Panc1 (cell line): ENCODE data around the gene BTBD2. TPM values are rescaled to one million over a fixed set of nuclear protein-coding genes. Genes with fewer than 3 reads are reported as not detected.

Experiments
- ATAC-seq: fragments of 200-7000 bp; cut with Tn5 transposase; 2 replicates; pipeline ENCODE4 v1.9.1; 2020; ENCODE audit warnings: mild to moderate bottlenecking, moderate library complexity
- BruUV-seq: library from RNA; stranded (reverse); fragments of 400-500 nt; replicated peaks from 2 replicates; lab custom pipeline; 2021; lab: Mats Ljungman, UMichigan
- CTCF ChIA-PET: fragments of 300-600 bp; sonication (Branson Sonifier 250); formaldehyde crosslinking; loops from one replicate; lab custom pipeline; 2022; ENCODE audit warnings: antibody characterized with exemption; lab: Charles Lee
- POLR2A ChIA-PET: fragments of 300-600 bp; sonication (Branson Sonifier 250); formaldehyde crosslinking; loops from one replicate; lab custom pipeline; 2022; ENCODE audit warnings: antibody characterized with exemption; lab: Charles Lee
- DNase-seq: peaks from one replicate; pipeline ENCODE4 v3.0.0-alpha.2; 2010; ENCODE audit warnings: low read depth, low spot score
- H3K27ac ChIP-seq: 2 replicates; pipeline ENCODE4 v1.5.1; 2011; ENCODE audit warnings: mild to moderate bottlenecking, low read length, inconsistent platforms
- H3K27me3 ChIP-seq: fragments of 200-500 bp; sonication (Bioruptor generic); 2 replicates; pipeline ENCODE4 v1.6.0; 2014; ENCODE audit warnings: low read length, inconsistent platforms; ENCODE audit not compliant: control insufficient read depth, insufficient read depth
- H3K36me3 ChIP-seq: fragments of 200-500 bp; sonication (Bioruptor generic); 2 replicates; pipeline ENCODE4 v1.5.1; 2014; ENCODE audit warnings: inconsistent platforms, mild to moderate bottlenecking, low read length, moderate library complexity; ENCODE audit not compliant: control insufficient read depth, insufficient read depth
- H3K4me1 ChIP-seq: 2 replicates; pipeline ENCODE4 v1.5.1; 2011; ENCODE audit warnings: inconsistent platforms, mild to moderate bottlenecking, low read length, moderate library complexity; ENCODE audit not compliant: control insufficient read depth, insufficient read depth
- H3K4me3 ChIP-seq, 2 experiments: 2 replicates each; pipeline ENCODE4 v1.5.1; 2011 to 2012; ENCODE audit warnings: low read depth in 2 of 2, low read length in 2 of 2, mild to moderate bottlenecking in 2 of 2, inconsistent platforms in 1 of 2, moderate library complexity in 1 of 2
- H3K9me3 ChIP-seq: fragments of 200-500 bp; sonication (Bioruptor generic); 2 replicates; pipeline ENCODE4 v1.5.1; 2014; ENCODE audit warnings: low read depth, mild to moderate bottlenecking, inconsistent platforms, low read length, moderate library complexity; ENCODE audit not compliant: control insufficient read depth, insufficient read depth
- CTCF ChIP-seq: fragments of 450-650 bp; IDR thresholded peaks from 2 replicates; pipeline ENCODE4 v1.5.1; 2017; ENCODE audit warnings: mild to moderate bottlenecking
- POLR2AphosphoS5 ChIP-seq: IDR thresholded peaks from 2 replicates; pipeline ENCODE4 v1.6.1; 2012; ENCODE audit warnings: mild to moderate bottlenecking, low read depth, low read length, moderate library complexity
- REST ChIP-seq, 2 experiments: IDR thresholded peaks; 2 replicates each; pipeline ENCODE4 v1.6.1; 2011 to 2012; ENCODE audit warnings: low read depth in 2 of 2, control low read depth in 1 of 2, low read length in 1 of 2, mild to moderate bottlenecking in 1 of 2, moderate library complexity in 1 of 2; ENCODE audit not compliant: insufficient read depth in 1 of 2
- SIN3A ChIP-seq: IDR thresholded peaks from 2 replicates; pipeline ENCODE4 v1.6.1; 2012; ENCODE audit warnings: low read depth, mild to moderate bottlenecking, low read length, moderate library complexity, borderline replicate concordance; ENCODE audit not compliant: insufficient read depth
- TCF7L2 ChIP-seq: IDR thresholded peaks from 2 replicates; pipeline ENCODE4 v1.6.1; 2011; ENCODE audit warnings: mild to moderate bottlenecking, low read depth, low read length, inconsistent platforms
- in situ Hi-C: cut with HindIII; loops from 2 replicates; pipeline ENCODE4 v1.10.0; 2016; ENCODE audit warnings: low sequenced_read_pairs, low pct_unique_long_range_greater_than_20kb
- intact Hi-C: fragments of 100-400 bp; cut with micrococcal nuclease; formaldehyde crosslinking; loops from one replicate; pipeline ENCODE4 v1.10.0; 2022; ENCODE audit not compliant: unreplicated experiment
- total RNA-seq: library from RNA; stranded (reverse); gene quantifications from one replicate; pipeline ENCODE4 v1.2.1, GENCODE V29; 2021; ENCODE audit not compliant: unreplicated experiment

Gene BTBD2
- total RNA-seq, 1 experiment from 2014 or later: 59.6 TPM

GRCh38 chr19:2062389-2062729, 46.8 kb upstream of the BTBD2 start:
- intact Hi-C loops (no loop called here), in situ Hi-C loops (no loop called here)
- ChIA-PET POLR2A (interaction anchor here (0.5 kb wide), 1 partner anchor 96 kb away, joined by 4 read pairs; no protein-coding TSS in a partner anchor), CTCF (interaction anchor here (0.9 kb wide), 1 partner anchor 46 kb away, joined by 3 read pairs; no protein-coding TSS in a partner anchor)
- Histone ChIP-seq H3K4me3 (peak overlapping the region; percentile 47 to 52; a peak in 3 of 4 replicates), H3K4me1 (peaks cover 43% of the 10 kb centered on the region), H3K27ac (peak overlapping the region; percentile 86), H3K9me3 (no peaks in the 10 kb centered on the region), H3K27me3 (no peaks in the 10 kb centered on the region), H3K36me3 (no peaks in the 10 kb centered on the region)
- no peak for DNase-seq
- no TSS peak for BruUV-seq
- TF ChIP-seq POLR2AphosphoS5: no peak
- TF ChIP-seq SIN3A: no peak
- no peak for TF ChIP-seq REST (IDR thresholded peaks at IDR 0.05; ENCODE audit: insufficient read depth in 1 of 2, low read depth in 2 of 2, low read length in 1 of 2)
- TF ChIP-seq CTCF: no peak
- TF ChIP-seq TCF7L2: no peak
- no peak for ATAC-seq

DNA sequence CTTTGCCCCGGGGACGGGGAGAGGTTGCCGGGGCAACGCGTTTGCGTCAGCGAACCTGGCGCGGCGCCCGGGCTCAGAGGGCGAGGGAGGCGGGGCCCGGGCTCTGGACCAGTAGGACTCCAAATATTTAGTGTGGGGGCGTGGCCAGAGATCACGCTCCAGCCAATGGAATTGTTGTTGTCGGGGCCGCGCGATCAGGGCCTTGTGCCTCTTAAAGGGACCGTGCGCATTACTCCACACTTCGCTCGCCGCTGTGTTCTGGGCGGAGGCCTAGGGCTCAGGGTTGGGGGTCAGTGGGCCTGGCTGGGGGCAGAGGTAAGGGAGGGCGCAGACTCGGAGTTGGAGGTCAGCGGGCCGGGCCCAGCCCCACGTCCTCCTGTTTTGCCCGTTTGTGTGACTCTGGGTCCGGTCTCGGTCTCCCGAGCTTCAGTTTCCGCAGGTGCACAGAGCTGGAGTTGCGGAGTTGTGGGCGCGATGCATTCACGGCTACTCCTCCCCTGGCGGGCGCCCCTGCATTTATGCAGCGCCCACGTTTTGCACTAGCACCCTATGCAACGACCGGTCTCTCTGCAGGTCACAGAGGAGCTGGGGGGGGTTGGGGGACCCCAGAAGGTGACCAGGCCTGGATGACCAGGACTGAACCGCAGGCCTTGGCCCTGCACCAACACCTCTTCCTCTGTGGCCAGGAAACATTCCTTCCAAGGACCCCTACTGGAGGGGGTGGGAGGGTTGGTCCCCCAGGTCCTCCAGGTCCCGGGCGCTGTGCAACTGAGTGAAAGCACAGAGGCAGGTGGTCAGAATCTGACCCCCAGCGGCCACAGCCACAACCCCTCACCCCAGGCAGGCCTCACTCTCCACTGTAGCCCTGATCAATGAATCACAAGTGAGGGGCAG, 46.2 kb upstream of the BTBD2 start:
- DNase-seq (peak; percentile 67), ATAC-seq (peak; percentile 82)
- in situ Hi-C loops (no loop called here), intact Hi-C loops (no loop called here)
- POLR2A ChIA-PET: interaction anchor here (0.5 kb wide), 1 partner anchor 96 kb away, joined by 4 read pairs; no protein-coding TSS in a partner anchor
- CTCF ChIA-PET: interaction anchor here (0.9 kb wide), 1 partner anchor 46 kb away, joined by 3 read pairs; no protein-coding TSS in a partner anchor
- H3K4me3 ChIP-seq: peak overlapping the region; percentile 47 to 52
- TF ChIP-seq REST (IDR thresholded peaks at IDR 0.05; ENCODE audit: insufficient read depth in 1 of 2, low read depth in 2 of 2, low read length in 1 of 2) (no peak), POLR2AphosphoS5 (0 out of 2 replicates have a peak, but pooled peaks have one; percentile 44)
- H3K27ac ChIP-seq: peak overlapping the region; percentile 86
- no peaks in the 10 kb centered on the region for H3K27me3 ChIP-seq
- H3K4me1 ChIP-seq: peaks cover 47% of the 10 kb centered on the region
- H3K36me3 ChIP-seq: no peaks in the 10 kb centered on the region
- H3K9me3 ChIP-seq: no peaks in the 10 kb centered on the region
- BruUV-seq: no TSS peak
